Omental fat pad (tissue), 4 donors: Measurements from ENCODE around the gene CD81. TPM values are rescaled to one million over a fixed set of nuclear protein-coding genes. Genes with fewer than 3 reads are reported as not detected.

Experiments
- ATAC-seq: fragments of 150-250 bp; one replicate; pipeline ENCODE4 v1.9.1; 2016; ENCODE audit warnings: mild to moderate bottlenecking, moderate library complexity; ENCODE audit not compliant: low FRiP score
- DNase-seq: peaks from one replicate; pipeline ENCODE4 v3.0.0-alpha.2; 2019; ENCODE audit warnings: low spot score
- CTCF ChIP-seq, 3 donors: fragments of 450-650 bp; IDR thresholded peaks; one replicate each; pipeline ENCODE4 v1.5.1; 2016 to 2017; ENCODE audit warnings: antibody characterized with exemption in 3 of 3, mild to moderate bottlenecking in 3 of 3, moderate library complexity in 2 of 3
- total RNA-seq, 4 donors: library from RNA; depleted of rRNA; stranded (reverse); fragments of >200 nt; gene quantifications; one replicate each; pipeline ENCODE4 v1.1.0, GENCODE V29; 2016

CD81 gene
- total RNA-seq, 4 donors from 2014 or later = 540 to 765 (median 577) TPM

GRCh38 chr11:2397005-2397404 lies 19.9 kb downstream of the CD81 start:
- TF ChIP-seq CTCF (IDR thresholded peaks at IDR 0.05) = no peak
- DNase-seq (no peak), ATAC-seq (no peak)

GRCh38 chr11:2398664-2399355 lies 21.7 kb downstream of the CD81 start:
- ATAC-seq = no peak
- TF ChIP-seq CTCF (IDR thresholded peaks at IDR 0.05) = no peak
- DNase-seq = no peak

GRCh38 chr11:2399488-2400068 lies 22.5 kb downstream of the CD81 start:
- TF ChIP-seq CTCF (IDR thresholded peaks at IDR 0.05) = no peak
- DNase-seq = no peak
- ATAC-seq = peak; percentile 3

- peak in 2 of 3 donors; percentile 86 to 95 for TF ChIP-seq CTCF (IDR thresholded peaks at IDR 0.05)
- ATAC-seq (peak; percentile 88), DNase-seq (peak; percentile 97)
Measured at GRCh38 chr11:2400069-2400761, 23.1 kb downstream of the CD81 start, which contains the start of gene TSSC4. TSS of gene TSSC4 (plus strand) at chr11:2400750. CDS start at chr11:2402634, 1,884 bp downstream.

- TF ChIP-seq CTCF (IDR thresholded peaks at IDR 0.05) = no peak
- no peak for ATAC-seq
Measured at GRCh38 chr11:2400762-2401435, 23.8 kb downstream of the CD81 start.

GRCh38 chr11:2401436-2401984 lies 24.4 kb downstream of the CD81 start:
- DNase-seq (no peak), ATAC-seq (no peak)
- no peak for TF ChIP-seq CTCF (IDR thresholded peaks at IDR 0.05)

More at GRCh38 chr11:2400762-2401435, 23.8 kb downstream of the CD81 start:
- DNase-seq = no peak
